Loucy (cell line): Measurements from ENCODE around the gene IST1.

ENCODE experiments used
- EZH2phosphoT487 ChIP-seq: fragments of 200-600 bp; IDR thresholded peaks from 2 replicates; pipeline ENCODE4 v1.6.1; 2018; ENCODE audit warnings: antibody characterized with exemption, mild to moderate bottlenecking, moderate library complexity, borderline replicate concordance
- TF ChIP-seq, protein P1 (sequence below): fragments of 200-600 bp; sonication (generic); conservative IDR thresholded peaks from 2 replicates; pipeline ENCODE4 v1.5.1; 2014; ENCODE audit warnings: mild to moderate bottlenecking, antibody characterized with exemption, low read length

DNA sequence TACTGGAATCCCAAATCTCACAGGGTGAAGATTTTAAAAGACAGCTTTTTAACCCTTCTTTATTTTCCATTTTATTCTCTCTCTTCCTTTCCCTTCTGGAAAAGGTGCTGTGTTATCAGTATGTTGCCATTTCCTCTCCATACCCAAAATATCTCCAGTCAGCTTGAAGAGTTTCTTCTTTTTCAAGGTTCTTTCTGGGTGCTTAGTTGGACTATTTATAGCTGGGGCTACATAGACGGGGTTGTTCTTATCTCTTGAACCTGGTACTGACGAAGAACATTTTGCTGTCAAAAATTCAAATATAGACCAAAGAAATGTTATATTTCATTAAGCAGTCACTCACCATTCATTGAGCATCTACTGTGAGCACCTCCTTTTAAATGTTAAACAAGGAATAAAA is 48.6 kb downstream of the IST1 start:
- TF ChIP-seq, protein P1, sequence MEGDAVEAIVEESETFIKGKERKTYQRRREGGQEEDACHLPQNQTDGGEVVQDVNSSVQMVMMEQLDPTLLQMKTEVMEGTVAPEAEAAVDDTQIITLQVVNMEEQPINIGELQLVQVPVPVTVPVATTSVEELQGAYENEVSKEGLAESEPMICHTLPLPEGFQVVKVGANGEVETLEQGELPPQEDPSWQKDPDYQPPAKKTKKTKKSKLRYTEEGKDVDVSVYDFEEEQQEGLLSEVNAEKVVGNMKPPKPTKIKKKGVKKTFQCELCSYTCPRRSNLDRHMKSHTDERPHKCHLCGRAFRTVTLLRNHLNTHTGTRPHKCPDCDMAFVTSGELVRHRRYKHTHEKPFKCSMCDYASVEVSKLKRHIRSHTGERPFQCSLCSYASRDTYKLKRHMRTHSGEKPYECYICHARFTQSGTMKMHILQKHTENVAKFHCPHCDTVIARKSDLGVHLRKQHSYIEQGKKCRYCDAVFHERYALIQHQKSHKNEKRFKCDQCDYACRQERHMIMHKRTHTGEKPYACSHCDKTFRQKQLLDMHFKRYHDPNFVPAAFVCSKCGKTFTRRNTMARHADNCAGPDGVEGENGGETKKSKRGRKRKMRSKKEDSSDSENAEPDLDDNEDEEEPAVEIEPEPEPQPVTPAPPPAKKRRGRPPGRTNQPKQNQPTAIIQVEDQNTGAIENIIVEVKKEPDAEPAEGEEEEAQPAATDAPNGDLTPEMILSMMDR: no peak
- no peak for TF ChIP-seq EZH2phosphoT487
